H1 (cell line): ENCODE measurements around the gene LIN28B. TPM values are rescaled to one million over a fixed set of nuclear protein-coding genes. Genes with fewer than 3 reads are reported as not detected.

Experiments used
- CTCF ChIA-PET: fragments of 300-600 bp; sonication (Branson Sonifier 250); formaldehyde crosslinking; loops from one replicate; lab custom pipeline; 2021; ENCODE audit not compliant: partially characterized antibody; lab: Charles Lee
- POLR2A ChIA-PET: fragments of 300-600 bp; sonication (Branson Sonifier 250); formaldehyde crosslinking; loops from one replicate; lab custom pipeline; 2021; ENCODE audit warnings: inconsistent platforms; ENCODE audit not compliant: partially characterized antibody; lab: Charles Lee
- DNase-seq, 2 experiments: peaks; one replicate each; pipeline versions ENCODE4 v3.0.0 to v3.0.0-alpha.2; 2010 to 2022; ENCODE audit warnings: low spot score in 2 of 2, low read depth in 1 of 2, mixed read lengths in 1 of 2
- FAIRE-seq: peaks from 2 replicates; lab custom pipeline; 2011; peaks lifted over from hg19 to GRCh38; lab: Jason Lieb, UNC
- H2AFZ ChIP-seq: 2 replicates; pipeline ENCODE4 v1.8.1; 2012; ENCODE audit warnings: low read length, inconsistent platforms
- H2AK5ac ChIP-seq: 2 replicates; pipeline ENCODE4 v1.6.1; 2013; ENCODE audit warnings: low read depth, low read length
- H2BK120ac ChIP-seq: replicated peaks from 2 replicates; pipeline ENCODE3; 2013; ENCODE audit warnings: low read depth, low read length, inconsistent platforms
- H2BK12ac ChIP-seq: 2 replicates; pipeline ENCODE4 v1.6.1; 2013; ENCODE audit warnings: low read depth, low read length
- H2BK15ac ChIP-seq: 2 replicates; pipeline ENCODE4 v1.6.1; 2013; ENCODE audit warnings: low read length
- H2BK20ac ChIP-seq: 2 replicates; pipeline ENCODE4 v1.6.1; 2013; ENCODE audit warnings: low read length
- H2BK5ac ChIP-seq: 2 replicates; pipeline ENCODE4 v1.6.1; 2013; ENCODE audit warnings: low read depth, low read length
- H3K14ac ChIP-seq: 2 replicates; pipeline ENCODE4 v1.6.1; 2013; ENCODE audit warnings: inconsistent platforms; ENCODE audit not compliant: insufficient read length
- H3K18ac ChIP-seq: 2 replicates; pipeline ENCODE4 v1.6.1; 2013; ENCODE audit warnings: low read length; ENCODE audit errors: extremely low read depth
- H3K23ac ChIP-seq: 2 replicates; pipeline ENCODE4 v1.6.1; 2013; ENCODE audit warnings: inconsistent platforms; ENCODE audit not compliant: insufficient read length
- H3K23me2 ChIP-seq: 2 replicates; pipeline ENCODE4 v1.6.1; 2013; ENCODE audit warnings: low read depth, low read length
- H3K27ac ChIP-seq: 2 replicates; pipeline ENCODE4 v1.6.1; 2011; ENCODE audit warnings: low read depth, low read length, inconsistent platforms
- H3K27me3 ChIP-seq, 4 experiments: replicated peaks in 1 of 4; 1 replicate in 1 of 4; 2 replicates in 3 of 4; pipeline versions ENCODE4 v1.6.1 to v1.8.1; 2011 to 2013; ENCODE audit warnings: low read length in 3 of 4, mild to moderate bottlenecking in 3 of 4, inconsistent platforms in 2 of 4, mixed read lengths in 2 of 4, moderate library complexity in 1 of 4; ENCODE audit not compliant: control insufficient read depth in 3 of 4, insufficient read depth in 3 of 4; ENCODE audit errors: extremely low read depth in 1 of 4
- H3K36me3 ChIP-seq, 4 experiments: 2 replicates each; pipeline versions ENCODE4 v1.6.1 to v1.8.1; 2011 to 2013; ENCODE audit warnings: mild to moderate bottlenecking in 4 of 4, low read length in 3 of 4, moderate library complexity in 2 of 4, control low read depth in 1 of 4, inconsistent platforms in 1 of 4; ENCODE audit not compliant: insufficient read depth in 4 of 4, control insufficient read depth in 2 of 4
- H3K4ac ChIP-seq: replicated peaks from 2 replicates; pipeline ENCODE3; 2013; ENCODE audit warnings: low read length, low read depth, mixed read lengths, inconsistent platforms; ENCODE audit not compliant: insufficient read length
- H3K4me1 ChIP-seq, 4 experiments: replicated peaks in 1 of 4; 1 replicate in 1 of 4; 2 replicates in 3 of 4; pipeline versions ENCODE4 v1.6.1 to v1.8.1; 2011 to 2013; ENCODE audit warnings: low read length in 3 of 4, inconsistent platforms in 2 of 4, mixed read lengths in 1 of 4; ENCODE audit not compliant: insufficient read depth in 4 of 4, control insufficient read depth in 3 of 4
- H3K4me2 ChIP-seq, 2 experiments: 2 replicates each; pipeline versions ENCODE4 v1.6.1 to v1.8.1; 2011 to 2013; ENCODE audit warnings: low read depth in 2 of 2, low read length in 2 of 2, control low read depth in 1 of 2, inconsistent platforms in 1 of 2, mild to moderate bottlenecking in 1 of 2; ENCODE audit not compliant: insufficient read depth in 1 of 2
- H3K4me3 ChIP-seq, 4 experiments: fragments of 200-600, 300-600 bp in 1 of 4; sonication (generic), shearing (Covaris generic), sonication (Bioruptor Twin) in 1 of 4; 2 replicates each; pipeline versions ENCODE4 v1.5.1 to v1.8.1; 2011 to 2016; ENCODE audit warnings: low read length in 4 of 4, low read depth in 3 of 4, control low read depth in 2 of 4, inconsistent platforms in 2 of 4, mild to moderate bottlenecking in 2 of 4, mixed read lengths in 1 of 4, moderate library complexity in 1 of 4; ENCODE audit not compliant: insufficient read depth in 2 of 4; ENCODE audit errors: extremely low read depth in 1 of 4
- H3K56ac ChIP-seq: replicated peaks from 2 replicates; pipeline ENCODE3; 2013; ENCODE audit warnings: low read depth, mild to moderate bottlenecking, mixed read lengths, low read length, inconsistent platforms; ENCODE audit not compliant: insufficient read length
- H3K79me1 ChIP-seq: 2 replicates; pipeline ENCODE4 v1.6.1; 2013; ENCODE audit warnings: low read depth, low read length, control low read depth
- H3K79me2 ChIP-seq, 2 experiments: 2 replicates each; pipeline versions ENCODE4 v1.6.1 to v1.8.1; 2012 to 2013; ENCODE audit warnings: low read length in 2 of 2, mild to moderate bottlenecking in 2 of 2, inconsistent platforms in 1 of 2; ENCODE audit not compliant: insufficient read depth in 2 of 2, control insufficient read depth in 1 of 2
- H3K9ac ChIP-seq, 4 experiments: replicated peaks in 1 of 4; 1 replicate in 1 of 4; 2 replicates in 3 of 4; pipeline versions ENCODE4 v1.6.1 to v1.8.1; 2011 to 2013; ENCODE audit warnings: low read depth in 3 of 4, low read length in 3 of 4, control low read depth in 2 of 4, mild to moderate bottlenecking in 2 of 4, moderate library complexity in 2 of 4, inconsistent platforms in 1 of 4; ENCODE audit errors: extremely low read depth in 1 of 4
- H3K9me3 ChIP-seq, 2 experiments: 2 replicates each; pipeline versions ENCODE4 v1.6.1 to v1.8.1; 2012 to 2013; ENCODE audit warnings: mild to moderate bottlenecking in 2 of 2, moderate library complexity in 2 of 2, control low read depth in 1 of 2, inconsistent platforms in 1 of 2, low read depth in 1 of 2, low read length in 1 of 2, mixed read lengths in 1 of 2; ENCODE audit not compliant: insufficient read depth in 2 of 2
- H4K20me1 ChIP-seq, 2 experiments: replicated peaks in 1 of 2; 2 replicates each; pipeline versions ENCODE3 to v1.8.1; 2011 to 2013; ENCODE audit warnings: inconsistent platforms in 2 of 2, low read length in 2 of 2, mild to moderate bottlenecking in 1 of 2; ENCODE audit not compliant: insufficient read depth in 2 of 2, control insufficient read depth in 1 of 2
- H4K5ac ChIP-seq: 2 replicates; pipeline ENCODE4 v1.6.1; 2013; ENCODE audit warnings: low read length, low read depth, mixed read lengths, inconsistent platforms; ENCODE audit not compliant: insufficient read length
- H4K8ac ChIP-seq: 2 replicates; pipeline ENCODE4 v1.8.0; 2013; ENCODE audit warnings: mild to moderate bottlenecking, moderate library complexity, low read length, inconsistent platforms; ENCODE audit not compliant: insufficient read depth; ENCODE audit errors: extremely low read depth
- H4K91ac ChIP-seq: replicated peaks from 2 replicates; pipeline ENCODE3; 2013; ENCODE audit warnings: low read length, mixed read lengths, inconsistent platforms; ENCODE audit not compliant: insufficient read length
- SP1 ChIP-seq: IDR thresholded peaks from 2 replicates; pipeline ENCODE4 v1.6.1; 2011; ENCODE audit warnings: low read depth, low read length
- YY1 ChIP-seq: IDR thresholded peaks from 2 replicates; pipeline ENCODE4 v1.6.1; 2011; ENCODE audit warnings: low read depth, mild to moderate bottlenecking, low read length
- WGBS, 2 experiments: shearing (Covaris generic) in 1 of 2; methylation state at CpG; one replicate each; pipeline versions ENCODE4 v1.1.6 to v1.1.7; 2013 to 2015; ENCODE audit warnings: low lambda C conversion rate in 2 of 2, mixed read lengths in 2 of 2, inconsistent platforms in 1 of 2, low coverage in 1 of 2, missing lambda C conversion rate in 1 of 2; ENCODE audit not compliant: insufficient replicate concordance in 2 of 2, insufficient coverage in 1 of 2, insufficient read length in 1 of 2; ENCODE audit errors: extremely low coverage in 1 of 2, missing lambda C conversion rate in 1 of 2; 5-methylcytosine and 5-hydroxymethylcytosine counted together
- polyA plus RNA-seq, 7 experiments: library from polyadenylated mRNA; depleted of rRNA in 3 of 7; stranded (reverse) in 5 of 7; unstranded in 2 of 7; fragments of >200 nt in 5 of 7; fragments of 200-250 nt in 2 of 7; gene quantifications; 1 replicate in 5 of 7; 2 replicates in 1 of 7; 4 replicates in 1 of 7; pipeline versions ENCODE4 v1.2.1 to v1.2.3, GENCODE V29; 2011 to 2013; ENCODE audit warnings: missing spikeins in 2 of 7, mixed read lengths in 2 of 7
- total RNA-seq: library from RNA; stranded (reverse); fragmentation: NEBNext Ultra II Directional; extraction: Animal tissue kit (Norgen Biotek cat#: 25700); gene quantifications from 2 replicates; pipeline ENCODE4 v1.2.1, GENCODE V29; 2021

The LIN28B gene
- total and polyA plus RNA-seq, 2 of the 8 experiments (the other 6 are each of a cell fraction or from before 2014, with no cell fraction given): 27.4 to 94.7 TPM

GRCh38 chr6:104995989-104996617 lies 39.2 kb downstream of the LIN28B start:
- 98% methylated on average over 2 of the region's 2 CpGs; no CpG with 5 or more reads in 1 of the 2 experiments for WGBS, 2 experiments
- H3K18ac ChIP-seq: no peak overlapping the region
- no peak overlapping the region for H4K91ac ChIP-seq
- no peak overlapping the region for H2BK5ac ChIP-seq
- no peak overlapping the region for H3K4me2 ChIP-seq
- no peak overlapping the region for H2BK120ac ChIP-seq
- no peak overlapping the region for H3K4ac ChIP-seq
- H3K79me2 ChIP-seq: peaks cover 0 to 83% of the 10 kb centered on the region in 2 experiments; a peak in 3 of 4 replicates
- no peak overlapping the region for H3K4me3 ChIP-seq
- H3K56ac ChIP-seq: no peak overlapping the region
- no peak overlapping the region for H2BK20ac ChIP-seq
- H2BK12ac ChIP-seq: no peak overlapping the region
- POLR2A ChIA-PET: interaction anchor here (0.7 to 7.6 kb wide), 3 partner anchors 13 to 39 kb away, joined by 3 to 41 read pairs (median 4); partner anchors contain the start of gene LIN28B
- no peak overlapping the region for H2AFZ ChIP-seq
- H2AK5ac ChIP-seq: no peak overlapping the region
- H3K36me3 ChIP-seq: peaks cover 0 to 16% (median 5%) of the 10 kb centered on the region in 4 experiments; a peak in 3 of 8 replicates
- H3K9ac ChIP-seq: no peak overlapping the region
- H4K8ac ChIP-seq: no peak overlapping the region
- peaks cover 2 to 3% of the 10 kb centered on the region in 2 experiments for H4K20me1 ChIP-seq
- no peak for DNase-seq
- peaks cover 0 to 8% of the 10 kb centered on the region in 2 experiments; a peak in 1 of 4 replicates for H3K9me3 ChIP-seq
- H3K23me2 ChIP-seq: no peaks in the 10 kb centered on the region
- no peaks in the 10 kb centered on the region for H3K79me1 ChIP-seq
- H3K23ac ChIP-seq: no peak overlapping the region
- CTCF ChIA-PET: interaction anchor here (1.1 kb wide), 1 partner anchor 49 kb away, joined by 3 read pairs; no protein-coding TSS in a partner anchor
- no peak overlapping the region for H3K27ac ChIP-seq
- no peak for FAIRE-seq
- H3K4me1 ChIP-seq: no peaks in the 10 kb centered on the region; a peak in 1 of 7 replicates
- no peak overlapping the region for H4K5ac ChIP-seq
- no peaks in the 10 kb centered on the region for H3K27me3 ChIP-seq
- no peak overlapping the region for H2BK15ac ChIP-seq
- no peak for TF ChIP-seq SP1
- TF ChIP-seq YY1: no peak
- H3K14ac ChIP-seq: no peak overlapping the region
